Astrocyte (in vitro differentiated cells and primary cell): ENCODE results near the gene SSR4.

Experiments used
- EZH2 ChIP-seq: IDR thresholded peaks from 2 replicates; pipeline ENCODE4 v1.6.1; 2012; ENCODE audit warnings: mild to moderate bottlenecking, low read length, inconsistent platforms; ENCODE audit not compliant: insufficient read depth
- TF ChIP-seq, protein P1 (sequence below): IDR thresholded peaks from 2 replicates; pipeline ENCODE4 v1.5.1; 2011; ENCODE audit warnings: low read depth, mild to moderate bottlenecking, inconsistent platforms, low read length, moderate library complexity; ENCODE audit not compliant: insufficient read depth

DNA sequence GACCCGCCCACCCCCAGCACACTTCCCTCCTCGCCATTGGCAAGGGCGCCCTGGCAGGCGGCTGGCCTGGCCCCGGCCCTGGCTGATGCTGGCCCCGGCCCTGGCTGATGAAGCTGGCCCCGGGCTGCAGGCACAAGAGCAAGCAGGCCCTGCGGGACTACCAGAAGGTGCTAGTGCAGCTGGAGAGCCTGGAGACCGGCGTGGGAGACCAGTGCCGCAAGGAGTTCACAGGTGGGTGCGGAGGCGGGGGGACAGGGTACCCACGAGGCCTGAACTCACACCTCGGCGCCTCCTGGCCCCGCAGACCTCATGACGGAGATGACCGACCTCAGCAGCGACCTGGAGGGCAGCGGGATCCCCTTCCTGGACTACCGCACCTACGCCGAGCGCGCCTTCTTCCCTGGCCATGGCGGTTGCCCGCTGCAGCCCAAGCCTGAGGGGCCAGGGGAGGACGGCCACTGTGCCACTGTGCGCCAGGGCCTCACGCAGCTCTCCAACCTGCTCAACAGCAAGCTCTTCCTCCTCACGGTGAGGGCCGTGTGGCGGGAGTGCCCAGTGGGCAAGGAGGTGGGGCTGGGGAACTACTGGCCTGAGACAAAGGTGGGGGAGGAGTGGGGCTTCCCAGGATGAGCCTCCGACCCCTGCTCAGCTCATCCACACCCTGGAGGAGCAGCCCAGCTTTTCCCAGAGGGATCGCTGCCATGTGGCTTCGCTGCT lies 19.7 kb upstream of the SSR4 start:
- TF ChIP-seq, protein P1, sequence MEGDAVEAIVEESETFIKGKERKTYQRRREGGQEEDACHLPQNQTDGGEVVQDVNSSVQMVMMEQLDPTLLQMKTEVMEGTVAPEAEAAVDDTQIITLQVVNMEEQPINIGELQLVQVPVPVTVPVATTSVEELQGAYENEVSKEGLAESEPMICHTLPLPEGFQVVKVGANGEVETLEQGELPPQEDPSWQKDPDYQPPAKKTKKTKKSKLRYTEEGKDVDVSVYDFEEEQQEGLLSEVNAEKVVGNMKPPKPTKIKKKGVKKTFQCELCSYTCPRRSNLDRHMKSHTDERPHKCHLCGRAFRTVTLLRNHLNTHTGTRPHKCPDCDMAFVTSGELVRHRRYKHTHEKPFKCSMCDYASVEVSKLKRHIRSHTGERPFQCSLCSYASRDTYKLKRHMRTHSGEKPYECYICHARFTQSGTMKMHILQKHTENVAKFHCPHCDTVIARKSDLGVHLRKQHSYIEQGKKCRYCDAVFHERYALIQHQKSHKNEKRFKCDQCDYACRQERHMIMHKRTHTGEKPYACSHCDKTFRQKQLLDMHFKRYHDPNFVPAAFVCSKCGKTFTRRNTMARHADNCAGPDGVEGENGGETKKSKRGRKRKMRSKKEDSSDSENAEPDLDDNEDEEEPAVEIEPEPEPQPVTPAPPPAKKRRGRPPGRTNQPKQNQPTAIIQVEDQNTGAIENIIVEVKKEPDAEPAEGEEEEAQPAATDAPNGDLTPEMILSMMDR, result no peak
- TF ChIP-seq EZH2, result no peak
